ENCODE data around the gene SSR4.

DNA sequence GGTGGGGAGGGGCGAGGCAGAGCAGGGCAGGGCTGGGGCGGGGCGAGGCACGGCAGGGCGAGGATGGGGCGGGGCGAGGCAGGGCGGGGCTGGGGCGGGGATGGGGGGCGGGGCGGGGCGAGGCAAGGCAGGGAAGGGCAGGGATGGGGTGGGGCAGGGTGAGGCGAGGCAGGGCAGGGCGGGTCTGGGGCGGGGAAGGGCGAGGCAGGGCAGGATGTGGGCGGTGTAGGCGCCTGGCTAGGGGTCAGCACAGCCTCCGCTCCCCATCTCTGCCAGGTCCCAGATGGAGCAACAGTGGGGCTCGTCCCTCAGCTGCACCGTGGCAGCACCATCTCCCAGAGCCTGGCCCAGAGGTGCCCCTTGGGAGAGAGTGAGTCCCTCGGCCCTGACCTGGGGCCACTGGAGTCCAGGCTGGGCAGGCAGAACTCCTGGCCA lies 17.8 kb upstream of the SSR4 start:
- TF ChIP-seq, protein P1, sequence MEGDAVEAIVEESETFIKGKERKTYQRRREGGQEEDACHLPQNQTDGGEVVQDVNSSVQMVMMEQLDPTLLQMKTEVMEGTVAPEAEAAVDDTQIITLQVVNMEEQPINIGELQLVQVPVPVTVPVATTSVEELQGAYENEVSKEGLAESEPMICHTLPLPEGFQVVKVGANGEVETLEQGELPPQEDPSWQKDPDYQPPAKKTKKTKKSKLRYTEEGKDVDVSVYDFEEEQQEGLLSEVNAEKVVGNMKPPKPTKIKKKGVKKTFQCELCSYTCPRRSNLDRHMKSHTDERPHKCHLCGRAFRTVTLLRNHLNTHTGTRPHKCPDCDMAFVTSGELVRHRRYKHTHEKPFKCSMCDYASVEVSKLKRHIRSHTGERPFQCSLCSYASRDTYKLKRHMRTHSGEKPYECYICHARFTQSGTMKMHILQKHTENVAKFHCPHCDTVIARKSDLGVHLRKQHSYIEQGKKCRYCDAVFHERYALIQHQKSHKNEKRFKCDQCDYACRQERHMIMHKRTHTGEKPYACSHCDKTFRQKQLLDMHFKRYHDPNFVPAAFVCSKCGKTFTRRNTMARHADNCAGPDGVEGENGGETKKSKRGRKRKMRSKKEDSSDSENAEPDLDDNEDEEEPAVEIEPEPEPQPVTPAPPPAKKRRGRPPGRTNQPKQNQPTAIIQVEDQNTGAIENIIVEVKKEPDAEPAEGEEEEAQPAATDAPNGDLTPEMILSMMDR (tag by site-specific recombination; IDR thresholded peaks at IDR 0.05): no peak
- TF ChIP-seq, protein P2, sequence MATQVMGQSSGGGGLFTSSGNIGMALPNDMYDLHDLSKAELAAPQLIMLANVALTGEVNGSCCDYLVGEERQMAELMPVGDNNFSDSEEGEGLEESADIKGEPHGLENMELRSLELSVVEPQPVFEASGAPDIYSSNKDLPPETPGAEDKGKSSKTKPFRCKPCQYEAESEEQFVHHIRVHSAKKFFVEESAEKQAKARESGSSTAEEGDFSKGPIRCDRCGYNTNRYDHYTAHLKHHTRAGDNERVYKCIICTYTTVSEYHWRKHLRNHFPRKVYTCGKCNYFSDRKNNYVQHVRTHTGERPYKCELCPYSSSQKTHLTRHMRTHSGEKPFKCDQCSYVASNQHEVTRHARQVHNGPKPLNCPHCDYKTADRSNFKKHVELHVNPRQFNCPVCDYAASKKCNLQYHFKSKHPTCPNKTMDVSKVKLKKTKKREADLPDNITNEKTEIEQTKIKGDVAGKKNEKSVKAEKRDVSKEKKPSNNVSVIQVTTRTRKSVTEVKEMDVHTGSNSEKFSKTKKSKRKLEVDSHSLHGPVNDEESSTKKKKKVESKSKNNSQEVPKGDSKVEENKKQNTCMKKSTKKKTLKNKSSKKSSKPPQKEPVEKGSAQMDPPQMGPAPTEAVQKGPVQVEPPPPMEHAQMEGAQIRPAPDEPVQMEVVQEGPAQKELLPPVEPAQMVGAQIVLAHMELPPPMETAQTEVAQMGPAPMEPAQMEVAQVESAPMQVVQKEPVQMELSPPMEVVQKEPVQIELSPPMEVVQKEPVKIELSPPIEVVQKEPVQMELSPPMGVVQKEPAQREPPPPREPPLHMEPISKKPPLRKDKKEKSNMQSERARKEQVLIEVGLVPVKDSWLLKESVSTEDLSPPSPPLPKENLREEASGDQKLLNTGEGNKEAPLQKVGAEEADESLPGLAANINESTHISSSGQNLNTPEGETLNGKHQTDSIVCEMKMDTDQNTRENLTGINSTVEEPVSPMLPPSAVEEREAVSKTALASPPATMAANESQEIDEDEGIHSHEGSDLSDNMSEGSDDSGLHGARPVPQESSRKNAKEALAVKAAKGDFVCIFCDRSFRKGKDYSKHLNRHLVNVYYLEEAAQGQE (tag by site-specific recombination; IDR thresholded peaks at IDR 0.05): no peak
- TF ChIP-seq ZNF791 (tag by site-specific recombination; IDR thresholded peaks at IDR 0.05) (no peak), GLIS1 (tag by site-specific recombination; IDR thresholded peaks at IDR 0.05) (no peak), MYNN (tag by site-specific recombination; IDR thresholded peaks at IDR 0.05; ENCODE audit: borderline replicate concordance) (no peak), ZNF768 (tag by site-specific recombination; IDR thresholded peaks at IDR 0.05) (no peak), ZNF658 (tag by site-specific recombination; IDR thresholded peaks at IDR 0.05) (no peak), SCRT2 (tag by site-specific recombination; IDR thresholded peaks at IDR 0.05) (no peak), YY1 (tag by site-specific recombination; IDR thresholded peaks at IDR 0.05) (no peak)
